Fibroblast of villous mesenchyme (primary cell): ENCODE measurements around the gene KCNAB1. TPM values are rescaled to one million over a fixed set of nuclear protein-coding genes. Genes with fewer than 3 reads are reported as not detected.
A peak's percentile ranks its signal among the peaks of the same experiment; 100 is the strongest.

ENCODE experiments used
- DNase-seq: peaks from one replicate; pipeline ENCODE4 v3.0.0-alpha.2; 2010; ENCODE audit warnings: low read depth
- H3K4me3 ChIP-seq: 2 replicates; pipeline ENCODE4 v1.5.1; 2011; ENCODE audit warnings: low read depth, mild to moderate bottlenecking, low read length
- total RNA-seq: library from RNA; depleted of rRNA; stranded (reverse); fragments of >200 nt; gene quantifications from 2 replicates; pipeline ENCODE4 v1.2.3, GENCODE V29; 2012
- TF ChIP-seq, protein P1 (sequence below): IDR thresholded peaks from 2 replicates; pipeline ENCODE4 v1.5.1; 2012; ENCODE audit warnings: low read depth, mild to moderate bottlenecking, low read length; ENCODE audit not compliant: insufficient read depth

KCNAB1 gene
- total RNA-seq, 1 donor: not detected

DNA sequence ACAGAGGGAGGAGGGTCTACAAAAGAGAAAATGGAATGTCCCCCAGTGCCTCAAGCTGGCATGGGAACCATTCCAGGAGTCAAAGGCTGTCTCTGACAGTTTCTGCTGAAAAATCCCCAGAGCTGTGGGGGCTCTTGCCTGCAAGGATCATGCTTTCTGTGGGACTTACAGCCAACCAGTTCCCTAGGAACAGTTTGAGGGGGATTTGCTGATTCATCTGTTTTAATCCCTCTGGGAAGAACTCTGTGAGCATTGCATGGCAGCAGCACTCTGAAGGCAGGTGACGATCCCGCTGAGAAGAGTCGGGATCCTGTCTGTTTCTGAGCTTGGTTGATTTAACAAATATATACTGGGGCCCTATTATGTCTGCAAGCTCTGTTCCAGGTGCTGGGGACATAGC is 258.5 kb downstream of the KCNAB1 start:
- TF ChIP-seq, protein P1, sequence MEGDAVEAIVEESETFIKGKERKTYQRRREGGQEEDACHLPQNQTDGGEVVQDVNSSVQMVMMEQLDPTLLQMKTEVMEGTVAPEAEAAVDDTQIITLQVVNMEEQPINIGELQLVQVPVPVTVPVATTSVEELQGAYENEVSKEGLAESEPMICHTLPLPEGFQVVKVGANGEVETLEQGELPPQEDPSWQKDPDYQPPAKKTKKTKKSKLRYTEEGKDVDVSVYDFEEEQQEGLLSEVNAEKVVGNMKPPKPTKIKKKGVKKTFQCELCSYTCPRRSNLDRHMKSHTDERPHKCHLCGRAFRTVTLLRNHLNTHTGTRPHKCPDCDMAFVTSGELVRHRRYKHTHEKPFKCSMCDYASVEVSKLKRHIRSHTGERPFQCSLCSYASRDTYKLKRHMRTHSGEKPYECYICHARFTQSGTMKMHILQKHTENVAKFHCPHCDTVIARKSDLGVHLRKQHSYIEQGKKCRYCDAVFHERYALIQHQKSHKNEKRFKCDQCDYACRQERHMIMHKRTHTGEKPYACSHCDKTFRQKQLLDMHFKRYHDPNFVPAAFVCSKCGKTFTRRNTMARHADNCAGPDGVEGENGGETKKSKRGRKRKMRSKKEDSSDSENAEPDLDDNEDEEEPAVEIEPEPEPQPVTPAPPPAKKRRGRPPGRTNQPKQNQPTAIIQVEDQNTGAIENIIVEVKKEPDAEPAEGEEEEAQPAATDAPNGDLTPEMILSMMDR: no peak
- H3K4me3 ChIP-seq: no peak overlapping the region
- DNase-seq: no peak

DNA sequence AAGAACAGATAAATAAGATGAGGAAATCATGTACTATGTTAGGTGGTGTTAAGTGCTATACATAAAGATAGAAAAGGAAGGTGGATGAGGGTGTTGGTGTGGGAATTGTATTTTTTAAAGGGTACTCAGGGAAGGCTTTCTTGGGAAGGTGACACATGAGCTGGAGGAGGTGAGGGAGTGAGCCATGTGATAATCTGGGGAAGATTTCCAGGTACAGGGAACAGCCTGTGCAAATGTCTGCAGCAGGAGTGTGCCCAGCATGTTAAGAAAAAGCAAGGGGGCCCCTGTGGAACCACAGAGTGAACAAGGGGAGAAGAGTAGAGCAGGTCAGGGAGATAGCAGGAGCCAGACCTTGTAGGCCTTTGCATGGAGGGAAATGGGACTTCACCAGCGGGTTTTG is 258.9 kb downstream of the KCNAB1 start:
- H3K4me3 ChIP-seq: no peak overlapping the region
- TF ChIP-seq, protein P1: no peak
- no peak for DNase-seq

DNA sequence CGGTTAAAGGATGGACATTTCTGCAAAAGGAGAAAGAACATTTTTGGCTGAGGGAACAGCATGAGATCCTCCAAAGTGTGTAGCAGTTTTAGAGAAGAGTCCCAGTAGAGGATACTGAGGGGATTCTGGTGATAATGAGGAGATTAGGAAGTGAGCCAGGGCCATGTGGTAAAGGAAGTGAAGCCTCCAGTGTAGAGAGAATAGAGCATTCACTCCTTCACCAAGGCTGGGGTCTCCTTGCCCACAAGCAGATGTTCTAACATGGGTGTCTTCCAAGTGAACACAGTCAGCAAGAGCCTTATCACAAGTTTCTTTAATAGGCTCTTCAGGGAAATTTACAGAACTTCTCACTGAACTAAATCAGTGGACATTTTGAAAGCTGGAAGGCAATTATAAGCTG is 260.9 kb downstream of the KCNAB1 start:
- H3K4me3 ChIP-seq: no peak overlapping the region
- TF ChIP-seq, protein P1: no peak

DNA sequence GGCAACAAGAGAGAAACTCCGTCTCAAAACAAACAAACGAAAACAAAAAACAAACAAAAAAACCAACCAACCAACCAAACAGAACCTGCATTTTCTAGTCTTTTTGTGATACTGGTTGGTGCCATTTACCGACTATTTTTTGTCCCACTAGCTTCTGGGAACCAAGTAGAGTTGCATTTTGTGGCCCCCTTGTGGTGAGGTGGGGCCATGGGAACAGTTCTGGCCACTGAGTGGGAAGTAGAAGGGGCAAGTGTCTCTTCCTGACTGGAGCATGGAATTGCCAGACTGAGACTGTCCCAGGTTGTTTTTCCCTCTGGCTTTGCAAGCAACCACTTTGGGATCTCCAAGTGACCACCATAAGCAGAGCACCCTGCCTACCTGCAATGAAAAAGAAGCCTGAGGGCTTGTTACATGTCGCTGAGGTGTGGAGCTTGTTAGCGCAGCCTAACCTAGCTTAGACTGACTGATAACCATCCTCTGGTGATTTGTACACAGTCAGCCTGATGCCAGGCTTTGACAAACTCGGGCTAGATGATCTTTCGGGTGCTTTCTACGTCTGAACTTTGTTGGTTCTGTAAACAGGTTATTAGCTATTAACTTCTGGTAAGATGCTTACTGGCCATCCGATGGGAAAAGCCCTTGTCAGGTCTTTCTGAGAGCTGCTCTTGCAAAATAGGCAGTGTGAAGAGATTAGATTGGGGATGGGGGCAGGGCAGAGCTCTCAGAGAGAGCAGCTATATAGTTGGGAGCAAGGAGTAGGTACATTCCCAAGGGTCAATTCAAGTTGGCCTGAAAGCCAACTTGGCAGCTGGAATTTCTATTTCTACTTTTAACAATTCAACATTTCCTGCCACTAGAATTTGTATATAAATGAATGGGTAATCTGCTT is 262.3 kb downstream of the KCNAB1 start:
- H3K4me3 ChIP-seq: no peak overlapping the region
- DNase-seq: peak; percentile 40
- TF ChIP-seq, protein P1: peak; percentile 84

More for the DNA sequence above, 260.9 kb downstream of the KCNAB1 start:
- no peak for DNase-seq

DNA sequence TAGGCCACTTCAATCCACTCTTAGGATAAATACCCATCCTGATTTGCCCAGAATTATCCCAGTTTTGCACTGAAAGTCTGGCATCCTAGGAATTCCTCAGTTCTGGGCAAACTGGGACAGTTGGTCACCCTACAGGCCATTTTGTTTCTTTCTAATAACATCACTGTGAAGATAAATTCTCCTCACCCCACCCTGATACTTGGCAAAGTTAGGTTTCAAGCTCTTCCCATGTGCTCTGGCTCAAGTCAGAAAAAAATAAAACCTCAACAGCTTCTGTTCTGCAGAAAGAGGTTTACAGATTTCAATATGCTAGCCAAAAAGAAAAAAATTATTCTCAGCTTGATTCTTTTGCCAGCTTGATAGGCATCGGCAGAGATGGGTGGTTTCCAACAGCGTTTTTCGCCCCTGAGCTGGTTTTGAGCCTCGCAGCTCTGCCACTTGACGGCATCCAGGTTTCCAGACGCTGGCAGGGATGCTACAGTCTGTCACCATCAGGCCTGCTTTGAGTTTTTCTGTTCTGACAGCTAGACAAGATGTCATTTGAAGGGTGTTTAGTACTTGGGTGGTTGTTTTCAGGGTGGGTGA is 263.2 kb downstream of the KCNAB1 start:
- no peak for DNase-seq
- TF ChIP-seq, protein P1: no peak
- no peak overlapping the region for H3K4me3 ChIP-seq

DNA sequence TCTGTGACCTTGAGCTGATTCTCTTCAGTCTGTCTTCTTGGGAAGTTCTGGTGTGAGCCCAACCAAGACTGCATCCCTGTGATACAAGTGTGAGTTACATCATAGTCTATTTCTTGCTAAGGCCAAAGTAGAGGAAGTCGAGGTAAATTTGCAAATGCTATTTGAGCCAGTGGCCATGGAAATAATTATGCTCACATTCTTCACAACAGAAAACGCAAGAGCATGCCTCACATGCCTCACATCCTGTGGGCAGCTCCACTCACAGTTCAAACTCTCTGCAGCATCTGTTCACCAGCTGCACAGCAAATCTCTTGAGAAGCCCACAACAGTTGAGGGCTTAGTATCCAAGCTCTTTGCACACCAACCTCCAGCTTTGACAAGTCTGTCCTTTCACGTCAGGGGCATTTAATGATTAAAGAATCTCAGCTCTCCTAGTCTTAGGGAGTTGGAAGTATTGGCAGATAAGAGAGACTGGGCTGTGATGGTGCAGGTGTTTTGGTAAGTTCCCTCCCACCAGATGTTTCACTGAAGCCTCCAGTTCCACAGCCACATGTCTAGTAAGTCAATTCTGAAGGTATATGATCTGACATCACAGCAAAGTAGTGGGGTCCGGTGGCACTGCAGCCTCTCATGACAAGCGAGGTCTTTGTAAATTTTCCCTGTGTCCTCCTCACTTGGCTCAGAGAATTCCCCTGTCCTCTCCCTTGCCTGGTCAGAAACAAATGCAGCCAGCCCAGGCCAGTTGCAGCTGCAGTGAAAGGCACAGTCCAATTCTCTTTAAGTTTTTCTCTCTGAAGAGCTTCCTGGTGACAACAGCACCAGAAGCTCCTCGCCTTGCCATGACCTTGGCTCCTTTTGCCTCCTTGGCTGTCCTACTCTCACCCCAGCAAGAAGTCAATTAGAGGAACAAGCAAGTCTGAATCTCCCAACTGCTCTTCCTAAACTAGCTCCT is 268.4 kb downstream of the KCNAB1 start:
- H3K4me3 ChIP-seq: no peak overlapping the region
- peak; percentile 90 for DNase-seq
- TF ChIP-seq, protein P1: no peak
